ENCODE results near the gene AIRE.
"Not testable (repeated sequence)": the region's sequence is repeated elsewhere in the genome, so short reads cannot be mapped to it uniquely, and the experiment has no call there.

The AIRE gene

DNA sequence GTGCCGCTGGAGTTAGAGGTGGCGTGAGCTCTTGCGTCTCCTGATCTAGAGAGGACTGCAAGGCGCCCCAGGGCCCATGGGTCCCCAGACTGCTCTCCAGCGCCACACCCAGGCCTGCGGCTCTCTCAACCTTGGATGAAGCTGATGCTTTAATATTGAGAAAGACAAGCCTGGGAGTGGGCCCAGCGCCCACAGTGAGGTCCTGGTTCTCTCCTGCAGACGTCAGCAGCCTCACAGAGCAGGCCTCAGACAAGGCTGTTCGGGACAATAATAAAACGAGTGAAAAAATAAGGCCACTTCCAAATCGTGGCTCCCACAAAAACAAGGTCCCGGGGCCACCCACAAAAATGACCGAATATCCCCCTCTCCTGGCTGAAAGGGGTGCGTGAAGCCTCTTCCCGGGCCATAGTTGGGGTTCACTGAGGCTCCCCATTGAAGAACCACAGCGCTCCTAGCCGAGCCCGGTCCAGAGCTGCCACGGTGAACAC lies 18.0 kb upstream of the AIRE start:
- no peak for DNase-seq (ENCODE audit: low spot score)

DNA sequence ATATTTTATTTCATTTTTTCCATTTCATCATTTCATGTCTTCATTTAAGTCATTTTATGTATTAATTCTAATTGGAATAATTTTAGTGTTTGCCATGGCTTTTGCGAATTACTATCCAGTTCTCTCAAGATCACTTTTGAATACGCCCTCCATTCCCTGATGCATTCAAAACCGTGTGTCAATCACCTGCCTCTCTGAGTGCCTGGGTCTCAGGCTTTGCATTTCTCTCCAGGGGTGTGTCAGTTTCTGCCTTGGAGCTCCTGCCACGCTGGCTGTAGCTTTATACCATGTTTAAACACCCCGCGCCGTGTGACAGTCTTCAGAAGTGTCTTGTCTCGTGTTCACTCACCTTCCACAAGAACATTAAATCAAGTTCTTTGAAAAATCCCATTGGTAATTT lies 16.6 kb upstream of the AIRE start:
- no peak for DNase-seq (ENCODE audit: low spot score)

DNA sequence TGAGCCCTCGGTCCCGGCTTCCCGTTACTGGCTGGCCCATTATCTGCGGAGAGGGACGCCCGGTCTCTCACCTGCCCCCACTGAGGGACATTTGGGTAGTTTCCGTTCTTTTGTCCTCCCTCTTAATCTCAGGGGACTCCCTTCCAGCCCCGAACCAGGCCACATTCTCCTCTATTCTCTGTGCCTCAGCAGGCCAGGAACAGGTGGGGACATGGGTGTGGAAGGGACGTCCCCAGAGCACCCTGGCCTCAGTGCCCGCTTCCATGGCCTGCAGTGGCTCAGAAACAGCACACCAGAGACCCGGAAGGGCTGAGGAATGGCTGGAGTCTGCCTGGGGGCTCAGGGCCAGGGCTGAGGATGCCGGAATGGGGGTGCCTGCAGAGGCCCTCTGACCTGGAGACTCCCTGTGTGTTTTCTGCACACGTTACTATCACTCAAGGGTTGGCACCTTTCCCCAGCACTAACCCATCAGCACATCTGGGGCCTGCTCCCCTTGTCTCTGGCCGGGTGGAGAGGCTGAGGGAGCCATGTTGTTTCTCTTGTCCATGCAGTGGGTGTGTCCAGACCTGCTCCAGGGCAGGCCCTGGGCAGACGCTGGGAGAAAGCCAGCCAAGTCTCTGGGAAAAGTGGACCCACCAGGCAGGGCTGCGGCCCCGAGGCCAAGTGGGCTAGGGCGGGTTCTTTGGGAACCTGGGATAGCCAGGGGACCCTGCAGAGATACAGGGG lies 14.0 kb upstream of the AIRE start:
- no peak for DNase-seq (ENCODE audit: low spot score)

DNA sequence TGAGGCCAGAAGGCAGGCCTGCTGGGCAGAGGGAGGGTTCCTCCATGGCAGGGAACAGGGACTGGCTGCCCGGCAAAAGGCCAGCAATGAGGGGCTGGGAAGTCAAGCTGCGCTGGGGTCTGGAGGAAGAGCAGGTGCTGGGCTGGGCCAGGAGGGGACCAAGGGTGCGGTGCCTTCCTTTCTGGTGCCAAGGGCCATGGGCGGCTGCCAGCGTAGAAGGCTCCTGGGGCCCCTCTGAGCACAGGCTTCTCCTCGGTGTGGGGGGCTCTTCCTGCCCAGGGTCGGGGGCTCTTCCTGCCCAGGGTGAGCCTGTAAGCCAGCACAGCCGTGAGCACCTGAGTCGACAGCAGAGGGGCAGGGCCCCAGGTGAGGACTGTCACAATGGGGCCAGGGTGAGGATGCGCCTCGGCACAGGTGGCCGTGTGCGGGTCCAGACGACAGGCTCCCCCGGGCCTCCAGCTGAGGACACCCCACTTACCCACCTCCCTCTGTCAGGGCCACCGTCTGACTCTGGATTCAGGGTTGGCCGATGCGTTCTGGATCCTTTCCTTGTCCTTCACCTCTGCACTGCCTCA lies 13.3 kb upstream of the AIRE start:
- no peak for DNase-seq (ENCODE audit: low spot score)

DNA sequence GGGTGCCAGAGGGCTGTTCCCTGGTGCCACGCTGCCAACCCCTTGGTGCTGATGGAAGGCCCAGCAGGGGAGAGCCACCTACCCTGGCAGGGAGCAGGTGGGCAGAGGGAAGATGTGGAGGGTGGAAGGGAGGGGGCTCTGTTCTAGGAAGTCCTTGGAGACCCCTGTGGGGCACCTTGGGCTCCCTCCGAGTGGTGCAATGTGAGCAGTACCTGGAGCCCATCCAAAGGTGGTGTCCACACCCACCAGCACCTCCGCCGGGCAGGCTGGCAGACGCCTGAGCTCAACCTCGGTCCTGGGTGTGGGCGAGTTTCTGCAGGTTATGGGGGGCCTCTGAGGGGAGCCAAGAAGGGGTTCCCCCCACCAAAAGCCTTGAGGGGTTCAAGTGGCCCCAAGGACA lies 12.6 kb upstream of the AIRE start:
- no peak for DNase-seq (ENCODE audit: low spot score)

DNA sequence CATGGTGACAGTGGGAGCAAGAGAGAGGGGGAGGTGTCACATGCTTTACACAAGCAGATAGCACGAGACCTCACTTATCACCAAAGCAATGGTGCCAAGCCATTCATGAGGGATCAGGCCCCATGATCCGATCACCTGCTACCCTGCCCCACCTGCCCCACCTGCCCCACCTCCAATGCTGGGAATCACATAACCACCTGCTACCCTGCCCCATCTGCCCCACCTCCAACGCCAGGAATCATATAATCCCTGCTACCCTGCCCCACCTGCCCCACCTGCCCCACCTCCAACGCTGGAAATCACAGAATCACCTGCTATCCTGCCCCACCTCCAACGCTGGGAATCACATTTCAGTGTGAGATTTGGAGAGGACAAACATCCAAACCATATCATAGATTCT lies 10.6 kb upstream of the AIRE start:
- no peak for DNase-seq (ENCODE audit: low spot score)

DNA sequence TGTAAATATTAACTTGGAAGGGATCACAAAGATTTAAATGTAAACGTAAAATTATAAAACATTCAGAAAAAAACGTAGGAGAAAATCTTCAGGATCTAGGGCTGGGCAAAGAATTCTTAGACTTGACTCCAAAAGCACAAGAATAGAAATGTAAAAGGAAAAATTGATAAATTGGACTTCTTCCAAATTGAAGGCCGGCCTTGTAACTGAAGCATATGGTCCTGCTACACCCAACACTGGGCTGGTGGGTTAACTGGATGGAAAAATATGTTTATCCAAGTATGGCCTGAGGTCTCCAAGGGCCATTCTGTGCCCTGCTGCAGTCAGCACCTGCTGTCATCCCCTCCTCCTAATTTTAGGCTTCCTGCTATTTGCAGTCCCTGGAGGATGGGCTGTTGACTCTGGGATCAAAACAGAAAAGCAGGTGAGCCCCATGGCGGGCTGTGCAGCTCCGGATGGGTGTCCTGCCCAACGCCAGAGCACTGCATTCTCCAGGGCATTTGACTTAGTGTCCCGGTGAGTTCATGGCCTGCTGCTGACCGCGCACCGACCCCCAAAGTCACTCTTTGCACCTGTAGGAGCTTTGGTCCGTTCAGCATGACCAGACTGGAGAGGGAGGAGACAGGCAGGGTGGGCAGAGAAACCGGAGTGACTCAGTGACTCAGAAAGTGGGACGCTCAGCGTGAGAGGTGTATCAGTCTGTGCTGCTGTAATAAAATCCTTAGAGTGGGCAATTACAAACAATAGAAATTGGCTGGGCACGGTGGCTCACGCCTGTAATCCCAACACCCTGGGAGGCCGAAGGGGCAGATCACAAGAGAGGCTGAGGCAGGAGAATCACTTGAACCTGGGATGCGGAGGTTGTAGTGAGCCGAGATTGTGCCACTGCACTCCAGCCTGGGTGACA lies 6.1 kb upstream of the AIRE start:
- DNase-seq (ENCODE audit: low spot score), result no peak

DNA sequence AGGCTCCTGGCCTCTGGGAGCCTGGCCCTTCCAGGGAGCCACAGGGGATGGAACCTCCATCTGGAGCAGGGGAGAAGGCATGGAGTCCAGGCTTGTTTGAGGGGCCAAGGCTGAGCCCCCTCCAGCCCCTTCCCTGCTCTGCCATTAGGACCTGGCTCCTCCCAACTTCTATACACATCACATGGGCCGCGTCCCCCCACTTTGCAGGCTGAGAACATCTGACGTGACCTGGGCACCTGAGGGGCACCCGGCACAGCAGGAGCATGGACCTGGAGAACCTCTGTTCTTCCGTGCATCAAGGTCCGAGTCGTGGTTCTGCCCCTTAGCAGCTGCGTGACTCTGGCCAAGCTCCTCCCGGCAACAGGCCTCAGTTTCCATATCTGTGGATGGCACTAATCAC lies 3.9 kb upstream of the AIRE start:
- DNase-seq (ENCODE audit: low spot score), result no peak

DNA sequence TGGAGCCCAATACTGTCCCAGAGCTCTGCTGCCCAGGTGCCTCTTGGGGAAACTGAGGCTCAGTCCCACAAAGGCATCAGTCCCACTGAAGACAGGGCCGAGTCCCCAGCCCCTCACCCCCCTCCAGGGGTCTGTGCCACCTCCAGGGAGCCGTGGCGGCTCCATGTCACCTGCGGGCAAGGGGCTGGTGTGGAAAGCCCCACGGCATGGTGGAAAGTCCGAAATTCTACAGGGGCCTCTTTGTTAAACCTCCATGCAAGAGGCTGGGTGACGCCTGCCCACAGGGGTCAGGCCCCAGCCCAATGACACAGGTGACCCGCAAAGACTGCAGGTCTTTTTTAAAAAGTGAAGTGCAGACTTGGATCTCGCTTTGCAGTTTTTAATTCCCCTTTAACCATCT lies 3.3 kb upstream of the AIRE start:
- no peak for DNase-seq (ENCODE audit: low spot score)

DNA sequence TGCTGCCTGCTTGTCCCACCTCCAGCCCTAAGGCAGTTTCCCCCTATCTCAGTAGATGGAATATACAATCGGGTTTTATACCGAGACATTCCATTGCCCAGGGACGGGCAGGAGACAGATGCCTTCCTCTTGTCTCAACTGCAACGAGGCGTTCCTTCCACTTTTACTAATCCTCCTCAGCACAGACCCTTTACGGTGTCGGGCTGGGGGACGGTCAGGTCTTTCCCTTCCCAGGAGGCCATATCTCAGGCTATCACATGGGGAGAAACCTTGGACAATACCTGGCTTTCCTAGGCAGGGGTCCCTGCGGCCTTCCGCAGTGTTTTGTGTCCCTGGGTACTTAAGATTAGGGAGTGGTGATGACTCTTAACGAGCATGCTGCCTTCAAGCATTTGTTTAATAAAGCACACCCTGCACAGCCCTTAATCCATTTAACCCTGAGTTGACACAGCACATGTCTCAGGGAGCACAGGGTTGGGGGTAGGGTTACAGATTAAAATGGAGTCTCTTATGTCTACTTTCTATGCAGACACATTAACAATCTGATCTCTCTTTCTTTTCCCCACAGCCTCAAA lies 2.4 kb upstream of the AIRE start:
- DNase-seq (ENCODE audit: low spot score), result not testable (repeated sequence)

DNA sequence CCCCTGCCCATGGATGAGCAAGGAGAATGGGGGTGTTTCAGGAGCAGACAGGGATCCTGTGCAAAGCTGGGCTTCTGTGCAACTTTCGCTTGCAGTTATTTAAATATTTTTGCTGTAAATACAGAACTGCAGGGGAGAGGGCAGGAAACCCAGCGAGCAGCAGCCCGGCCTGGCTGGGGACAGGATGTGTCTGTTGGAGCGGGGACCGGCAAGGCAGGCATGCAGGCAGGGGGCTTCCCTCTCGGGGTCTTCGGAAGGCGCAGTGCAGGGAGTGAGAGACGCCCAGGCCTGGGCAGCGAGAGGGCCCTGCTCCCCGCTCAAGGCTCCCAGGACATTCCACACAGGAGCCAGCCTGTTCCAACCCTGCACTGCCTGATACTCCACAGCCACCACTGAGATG lies 1.7 kb upstream of the AIRE start:
- no peak for DNase-seq (ENCODE audit: low spot score)

DNA sequence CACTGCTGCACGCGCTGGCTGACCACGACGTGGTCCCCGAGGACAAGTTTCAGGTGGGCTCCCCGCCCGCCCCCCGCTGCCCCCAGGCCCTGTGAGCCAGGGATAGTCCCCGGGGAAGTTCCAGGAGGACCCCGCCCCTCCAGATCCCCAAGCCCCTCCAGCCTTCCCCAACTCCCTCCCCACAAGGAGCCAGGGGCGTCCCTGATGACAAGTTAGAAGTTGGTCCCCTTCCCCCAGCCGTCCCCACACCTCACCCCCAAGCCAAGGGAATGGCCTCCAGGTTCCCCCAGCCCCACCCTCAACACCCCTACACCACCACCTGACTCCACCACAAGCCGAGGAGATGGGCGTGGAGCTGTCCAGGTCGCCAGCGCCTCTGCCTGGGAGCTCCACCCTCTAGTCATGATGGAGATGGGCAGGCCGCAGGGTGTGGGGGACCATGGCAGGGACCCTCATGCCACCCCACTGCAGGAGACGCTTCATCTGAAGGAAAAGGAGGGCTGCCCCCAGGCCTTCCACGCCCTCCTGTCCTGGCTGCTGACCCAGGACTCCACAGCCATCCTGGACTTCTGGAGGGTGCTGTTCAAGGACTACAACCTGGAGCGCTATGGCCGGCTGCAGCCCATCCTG lies 525 bp downstream of the AIRE start:
- DNase-seq (ENCODE audit: low spot score), result no peak

DNA sequence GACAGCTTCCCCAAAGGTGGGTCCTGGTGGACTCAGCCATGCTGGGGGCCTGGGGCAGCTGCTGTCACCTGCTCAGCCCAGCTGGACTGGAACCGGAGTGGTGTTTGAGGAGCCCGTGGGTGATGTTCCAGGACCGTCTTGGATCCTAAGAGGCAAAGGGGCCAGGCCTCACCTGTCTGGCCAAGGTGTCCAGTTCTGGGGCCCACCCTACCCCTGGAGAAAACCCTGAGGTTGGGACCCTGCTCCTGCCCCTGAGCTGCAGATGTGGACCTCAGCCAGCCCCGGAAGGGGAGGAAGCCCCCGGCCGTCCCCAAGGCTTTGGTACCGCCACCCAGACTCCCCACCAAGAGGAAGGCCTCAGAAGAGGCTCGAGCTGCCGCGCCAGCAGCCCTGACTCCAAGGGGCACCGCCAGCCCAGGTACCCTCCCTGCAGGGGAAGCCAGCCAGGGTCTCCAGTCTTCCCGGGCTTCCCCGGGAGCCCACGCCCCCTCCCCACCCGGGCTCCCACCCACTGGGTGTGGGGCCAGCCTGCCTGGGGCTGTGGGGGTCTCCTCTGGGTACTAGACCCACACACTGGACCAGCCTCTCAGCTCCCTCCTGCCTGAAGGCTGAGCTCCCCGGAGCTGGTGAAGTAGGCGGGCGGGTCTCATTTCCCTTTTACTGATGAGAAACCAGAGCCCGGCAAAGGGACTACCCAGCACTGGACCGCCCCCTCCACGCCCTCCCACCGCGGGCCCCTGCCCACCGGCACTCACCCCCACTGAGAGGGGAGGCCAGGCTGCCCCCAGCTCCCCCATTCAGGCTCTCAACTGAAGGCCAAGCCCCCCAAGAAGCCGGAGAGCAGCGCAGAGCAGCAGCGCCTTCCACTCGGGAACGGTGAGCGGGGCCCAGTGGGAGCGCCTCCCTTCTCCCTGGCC lies 1.3 kb downstream of the AIRE start:
- no peak for DNase-seq (ENCODE audit: low spot score)

DNA sequence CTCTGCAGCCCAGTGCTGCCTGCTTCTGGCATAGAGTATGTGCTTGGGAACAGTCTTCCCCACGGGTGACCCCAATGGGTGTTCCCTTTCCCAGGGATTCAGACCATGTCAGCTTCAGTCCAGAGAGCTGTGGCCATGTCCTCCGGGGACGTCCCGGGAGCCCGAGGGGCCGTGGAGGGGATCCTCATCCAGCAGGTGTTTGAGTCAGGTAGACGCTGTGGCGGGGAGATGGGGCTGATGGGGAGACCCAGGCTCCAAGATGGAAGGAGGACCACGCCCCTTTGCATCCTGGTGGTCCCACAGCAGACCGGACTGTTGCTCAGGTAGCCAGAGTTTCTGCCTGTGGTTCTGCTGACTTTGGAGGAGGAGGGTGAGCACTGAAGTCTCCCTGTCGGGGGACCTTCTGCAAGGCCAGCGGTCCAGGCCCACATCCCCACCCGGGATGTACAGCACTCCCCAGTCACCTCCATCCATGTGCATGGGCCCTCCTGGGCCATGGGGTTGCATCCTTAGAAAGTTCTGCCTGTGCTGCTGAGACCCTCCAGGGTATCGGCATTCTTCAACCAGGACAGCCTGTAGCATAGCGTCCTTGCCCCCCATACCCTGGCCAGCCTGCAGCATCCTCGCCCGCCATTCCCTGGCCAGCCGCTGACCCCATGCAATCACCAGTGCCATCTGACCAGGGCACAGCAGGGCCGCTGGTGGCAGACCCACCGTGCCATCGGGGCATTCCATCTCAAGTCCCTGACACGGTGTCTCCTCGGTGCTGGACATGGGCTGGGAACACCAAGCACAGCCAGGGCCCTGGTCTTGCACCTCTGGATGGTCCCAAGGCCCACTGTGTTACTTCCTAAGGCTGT lies 2.8 kb downstream of the AIRE start:
- DNase-seq (ENCODE audit: low spot score), result no peak

DNA sequence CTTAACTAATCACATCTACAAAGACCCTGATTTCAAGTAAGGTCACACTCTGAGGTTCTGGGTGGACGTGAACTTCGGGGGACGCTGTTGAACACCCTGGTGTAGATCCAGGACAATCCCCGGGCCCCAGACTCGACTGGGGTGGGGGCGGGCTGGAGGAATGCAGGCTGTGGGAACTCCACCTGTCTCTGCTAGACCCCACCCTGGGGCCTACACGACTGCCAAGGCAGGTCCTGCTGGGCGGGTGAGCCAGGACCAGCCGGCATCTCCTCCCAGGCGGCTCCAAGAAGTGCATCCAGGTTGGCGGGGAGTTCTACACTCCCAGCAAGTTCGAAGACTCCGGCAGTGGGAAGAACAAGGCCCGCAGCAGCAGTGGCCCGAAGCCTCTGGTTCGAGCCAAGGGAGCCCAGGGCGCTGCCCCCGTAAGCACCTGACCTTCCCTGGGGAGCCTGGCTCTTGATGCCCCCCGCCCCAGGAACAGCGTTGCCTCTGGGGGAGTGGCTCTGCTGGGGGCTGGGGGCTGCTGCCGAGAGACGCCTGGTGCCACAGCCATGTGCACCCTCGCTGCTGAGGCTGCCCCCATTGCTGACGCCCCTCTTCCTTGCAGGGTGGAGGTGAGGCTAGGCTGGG lies 3.8 kb downstream of the AIRE start:
- DNase-seq (ENCODE audit: low spot score), result no peak

DNA sequence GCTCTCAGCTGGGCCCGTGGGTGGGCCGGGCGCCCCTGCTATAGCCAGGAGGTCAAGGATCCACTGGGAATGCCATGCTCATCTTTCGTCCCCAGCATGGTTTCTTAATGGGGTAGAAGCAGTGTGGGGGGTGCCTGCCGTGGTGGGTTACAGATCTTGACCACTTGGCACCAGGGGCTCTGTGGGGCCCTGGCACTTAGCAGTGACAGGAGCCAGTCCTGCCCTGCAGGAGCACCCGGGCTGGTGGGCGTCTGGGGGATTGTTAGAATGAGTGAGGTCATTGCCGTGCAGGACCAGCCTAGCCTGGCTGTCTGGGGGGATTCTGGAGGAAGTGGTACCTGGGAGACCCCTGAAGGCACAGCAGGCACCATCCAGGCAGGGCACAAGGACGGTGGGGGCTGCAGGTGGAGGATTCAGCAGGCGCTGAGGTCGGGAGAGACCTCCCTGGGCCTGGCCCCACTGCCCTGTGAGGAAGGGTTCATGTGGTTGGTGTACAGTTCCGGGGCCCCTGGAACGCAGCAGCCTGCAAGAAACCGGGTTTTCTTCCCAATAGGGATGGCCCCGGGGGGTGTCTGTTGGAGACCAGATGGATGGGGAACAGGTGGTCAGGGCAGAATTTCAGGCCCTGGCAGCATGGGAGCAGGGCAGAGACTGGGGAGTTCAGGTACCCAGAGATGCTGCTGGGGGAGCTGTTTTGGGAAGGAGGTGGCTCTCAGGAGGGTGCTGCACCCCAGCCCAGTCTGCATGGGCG lies 4.8 kb downstream of the AIRE start:
- DNase-seq (ENCODE audit: low spot score), result no peak

DNA sequence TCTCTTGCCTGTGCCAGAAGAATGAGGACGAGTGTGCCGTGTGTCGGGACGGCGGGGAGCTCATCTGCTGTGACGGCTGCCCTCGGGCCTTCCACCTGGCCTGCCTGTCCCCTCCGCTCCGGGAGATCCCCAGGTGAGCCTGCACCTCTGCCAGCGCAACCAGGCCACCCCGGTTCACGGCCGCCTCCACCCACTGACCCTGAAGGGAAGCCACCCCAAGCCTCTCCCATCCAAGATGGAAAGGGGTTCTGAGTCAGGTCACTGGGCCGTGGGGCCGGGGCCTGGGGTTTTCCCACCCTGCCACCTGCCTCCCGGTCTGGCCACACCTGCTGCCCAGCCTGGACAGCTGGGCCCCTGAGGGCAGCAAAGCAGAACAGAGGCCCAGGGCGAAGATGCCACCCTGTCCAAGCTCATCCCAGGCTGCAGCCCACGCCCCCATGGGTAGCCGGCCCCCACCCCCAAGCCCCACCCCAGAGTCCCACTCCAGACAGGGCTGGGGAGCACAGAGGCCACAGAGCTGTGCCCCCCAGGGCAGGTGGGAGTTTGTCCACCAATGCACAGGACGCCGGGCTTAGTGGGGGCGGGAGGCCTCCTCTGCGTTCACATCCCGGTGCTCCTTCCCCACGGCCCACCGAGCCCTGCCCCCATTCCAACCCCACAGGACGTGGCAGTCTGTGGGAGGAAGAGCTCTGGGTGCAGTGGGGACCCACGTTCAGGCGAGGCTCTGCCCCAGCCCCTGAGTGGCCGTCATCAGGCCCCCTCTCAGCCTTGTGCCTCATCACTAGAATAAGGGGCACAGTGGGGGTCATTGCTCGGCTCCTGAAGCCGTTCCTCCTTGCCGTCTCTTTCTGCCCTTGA lies 5.6 kb downstream of the AIRE start:
- no peak for DNase-seq (ENCODE audit: low spot score)
